NCI-H226 (cell line): ENCODE results near the gene PLD5.
"Not testable (repeated sequence)": the region's sequence is repeated elsewhere in the genome, so short reads cannot be mapped to it uniquely, and the experiment has no call there.

ENCODE experiments used
- DNase-seq: peaks from one replicate; pipeline ENCODE4 v3.0.0-alpha.2; 2015

Gene PLD5

GRCh38 chr1:242477944-242478343, 46.6 kb downstream of the PLD5 start:
- DNase-seq, result no peak

GRCh38 chr1:242470774-242471173, 53.7 kb downstream of the PLD5 start:
- DNase-seq, result no peak

DNA sequence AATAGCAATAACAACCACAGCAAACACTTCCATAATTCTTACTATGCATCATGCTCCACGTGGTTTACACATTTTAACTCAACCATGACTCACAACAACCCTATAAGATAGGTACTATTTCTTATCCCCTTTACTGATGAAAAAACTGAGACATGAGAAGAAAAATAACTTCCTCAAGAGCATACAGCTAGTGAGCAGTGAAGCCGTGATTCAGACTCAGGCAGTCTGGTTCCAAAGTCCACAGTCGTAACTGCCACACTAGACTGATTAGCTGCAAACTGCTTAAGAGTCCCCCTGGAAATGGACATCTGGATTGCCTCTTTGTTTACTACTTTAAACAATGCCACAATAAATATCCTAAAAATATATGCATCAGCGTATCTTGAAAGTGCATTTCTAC, 55.7 kb downstream of the PLD5 start:
- DNase-seq, result no peak

GRCh38 chr1:242467556-242468145, 56.8 kb downstream of the PLD5 start:
- DNase-seq, result peak; percentile 25

- no peak for DNase-seq
These were observed 61.6 kb downstream of the PLD5 start for GRCh38 chr1:242462867-242463266.

DNA sequence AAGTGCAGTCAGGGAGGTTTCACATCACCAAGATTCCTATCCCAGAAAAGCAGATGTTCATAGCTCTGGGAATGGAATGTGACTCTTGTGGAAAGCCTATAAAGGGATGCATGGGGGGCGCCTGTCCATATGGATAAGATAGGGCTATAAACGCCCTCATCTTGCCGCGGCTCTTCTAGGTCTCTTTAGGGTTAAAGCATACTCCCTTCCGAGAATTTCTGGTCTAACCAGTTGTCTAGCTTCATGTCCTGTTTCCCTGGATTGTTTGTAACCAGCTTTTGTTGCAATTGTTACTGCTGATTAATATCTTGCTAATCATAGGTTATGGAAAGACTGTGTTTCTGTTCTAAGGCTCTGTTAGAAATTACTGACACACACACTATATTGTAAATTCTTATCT, 64.8 kb downstream of the PLD5 start:
- DNase-seq, result not testable (repeated sequence)

GRCh38 chr1:242456726-242457269, 67.7 kb downstream of the PLD5 start:
- no peak for DNase-seq

DNA sequence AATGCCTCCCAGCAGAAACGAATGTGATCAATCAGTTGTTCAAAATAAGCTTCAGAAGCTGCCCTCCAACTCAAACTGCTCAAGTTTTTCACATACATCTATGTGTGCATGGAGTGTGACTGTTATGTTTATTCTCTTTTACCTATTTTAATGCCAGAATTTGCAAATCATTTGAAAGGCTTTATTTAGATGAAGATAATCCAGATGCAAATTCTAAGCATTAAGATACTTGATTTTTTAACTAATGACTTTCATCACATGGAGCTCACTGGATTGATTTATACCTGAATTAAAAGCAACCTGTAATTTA, 69.5 kb downstream of the PLD5 start:
- no peak for DNase-seq

- DNase-seq, result peak; percentile 4
These were observed 70.0 kb downstream of the PLD5 start for GRCh38 chr1:242454262-242455051.

DNA sequence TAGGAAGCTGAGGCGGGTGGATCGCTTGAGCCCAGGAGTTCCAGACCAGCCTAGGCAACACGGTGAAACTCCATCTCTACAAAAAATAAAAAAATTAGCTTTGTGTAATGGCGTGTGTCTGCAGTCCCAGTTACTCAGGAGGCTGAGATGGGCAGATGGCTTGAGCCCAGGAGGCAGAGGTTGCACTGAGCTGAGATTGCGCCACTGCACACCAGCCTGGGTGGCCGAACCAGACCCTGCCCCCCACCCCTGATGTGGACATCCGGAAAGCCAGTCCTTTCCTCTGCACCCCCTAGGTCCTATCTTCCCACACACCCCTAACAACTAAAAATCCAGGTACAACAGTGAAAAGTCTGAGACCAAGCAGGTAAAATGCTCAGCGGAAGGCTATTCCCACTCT, 71.9 kb downstream of the PLD5 start:
- no peak for DNase-seq

DNA sequence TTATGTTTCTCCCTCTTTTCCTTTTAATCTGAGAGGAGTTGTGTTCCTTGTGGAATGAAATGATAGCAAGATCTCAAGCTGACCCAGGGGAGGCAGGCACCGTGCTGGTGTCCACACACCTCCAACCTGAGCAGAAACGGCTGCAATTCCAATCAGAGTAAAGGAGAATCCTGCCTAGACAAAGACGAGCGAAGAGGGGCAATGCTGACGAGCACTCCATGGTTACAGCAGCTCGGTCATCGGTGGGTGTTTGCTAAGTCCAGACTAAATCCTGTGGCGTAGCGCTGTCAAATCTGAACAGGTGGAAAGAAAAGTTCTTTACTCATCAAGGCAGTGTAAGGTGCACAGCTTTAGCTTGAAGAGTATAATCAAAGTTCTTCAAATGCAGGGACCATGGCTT, 74.8 kb downstream of the PLD5 start:
- DNase-seq, result no peak

DNA sequence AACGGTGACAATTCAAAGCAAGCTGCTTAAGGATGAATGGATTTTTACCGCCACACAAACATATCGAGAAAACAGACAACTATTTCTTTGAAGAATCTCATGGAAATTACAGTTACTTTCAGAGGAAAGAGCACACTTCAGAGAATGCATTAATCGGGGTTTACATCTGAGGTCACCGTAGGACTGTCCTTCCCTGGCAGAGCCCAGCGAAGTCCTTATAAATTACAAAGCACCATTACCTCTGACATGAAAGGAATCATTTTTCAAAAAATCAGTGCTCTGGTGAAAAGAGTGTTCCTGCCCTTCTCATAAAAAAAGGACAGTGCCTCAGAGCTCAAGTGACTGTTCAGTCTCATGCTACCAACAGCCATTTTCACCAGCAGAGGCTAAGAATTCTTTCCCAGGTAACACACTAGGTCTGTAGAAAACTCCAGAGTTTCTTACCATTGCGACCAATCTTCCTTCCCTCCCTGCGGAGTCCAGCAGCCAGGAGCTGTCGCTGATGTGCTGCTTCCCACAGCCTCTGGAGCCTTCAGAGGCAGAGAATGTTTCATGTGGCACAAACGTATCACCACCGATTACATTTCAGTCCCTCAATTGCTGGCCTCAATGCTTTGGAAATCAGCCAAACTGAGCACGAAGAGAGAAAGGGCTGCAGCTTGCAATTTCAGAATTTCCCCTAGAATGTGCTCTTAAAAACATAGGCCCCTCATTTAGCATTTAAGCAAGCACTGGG, 75.4 kb downstream of the PLD5 start:
- no peak for DNase-seq

DNA sequence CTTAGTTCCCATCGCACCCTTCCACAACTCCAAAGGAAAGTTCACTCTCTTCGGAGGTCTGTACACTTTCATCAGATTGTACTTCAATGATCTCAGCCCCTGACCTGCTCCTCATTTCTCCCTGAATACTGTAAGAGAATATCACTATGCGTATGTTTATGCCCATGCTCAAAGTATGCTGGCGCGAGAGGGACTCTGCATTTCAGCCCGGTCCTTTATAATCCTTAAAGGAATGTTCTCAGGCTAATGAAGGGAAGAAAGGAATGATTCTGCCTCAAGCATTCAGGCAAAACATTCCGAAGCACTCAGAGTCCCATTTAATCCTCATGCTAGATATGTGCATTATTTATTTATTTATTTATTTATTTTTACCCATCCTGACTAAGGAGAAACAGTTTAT, 76.8 kb downstream of the PLD5 start:
- DNase-seq, result no peak

DNA sequence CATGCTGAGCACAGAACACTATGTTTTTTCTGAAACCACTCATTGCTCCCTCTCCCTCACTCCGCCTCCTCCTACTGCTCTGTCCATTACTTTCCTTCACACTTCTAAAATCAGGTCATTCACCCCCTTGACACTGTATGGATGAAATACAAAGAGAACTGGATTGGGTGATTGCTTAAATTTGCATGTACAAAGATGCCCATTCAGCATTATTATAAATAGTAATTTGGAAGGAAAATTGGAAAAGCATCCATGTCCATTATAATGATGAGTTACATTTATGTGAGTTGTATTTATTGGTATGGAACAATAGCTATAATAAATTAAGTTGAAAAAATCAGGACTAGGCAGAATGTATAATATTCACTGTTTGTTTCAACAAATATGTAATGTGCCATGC, 83.7 kb downstream of the PLD5 start:
- no peak for DNase-seq

- no peak for DNase-seq
These were observed 89.3 kb downstream of the PLD5 start for GRCh38 chr1:242435200-242435599.

- no peak for DNase-seq
These were observed 91.9 kb downstream of the PLD5 start for GRCh38 chr1:242432491-242433095.

- no peak for DNase-seq
These were observed 92.7 kb downstream of the PLD5 start for GRCh38 chr1:242431786-242432185.

DNA sequence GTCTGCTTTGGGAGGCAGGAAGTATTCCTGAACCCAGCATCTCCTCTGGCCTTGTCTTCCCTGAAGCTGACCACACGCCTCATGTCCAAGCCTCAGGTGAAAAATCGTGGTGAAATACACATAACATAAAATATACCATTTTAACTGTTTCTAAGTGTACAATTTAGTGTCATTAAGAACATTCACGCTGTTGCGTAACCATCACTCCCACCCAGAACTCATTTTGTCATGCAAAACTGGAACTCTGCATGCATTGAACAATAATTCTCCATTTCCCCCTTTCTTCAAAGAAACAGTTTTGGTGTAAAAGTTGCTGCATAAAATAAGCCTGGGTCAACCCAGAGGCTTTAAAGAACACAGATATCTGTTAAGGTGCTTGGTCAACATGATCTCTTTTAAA, 93.5 kb downstream of the PLD5 start:
- no peak for DNase-seq

GRCh38 chr1:242428399-242429190, 95.9 kb downstream of the PLD5 start:
- DNase-seq, result no peak

DNA sequence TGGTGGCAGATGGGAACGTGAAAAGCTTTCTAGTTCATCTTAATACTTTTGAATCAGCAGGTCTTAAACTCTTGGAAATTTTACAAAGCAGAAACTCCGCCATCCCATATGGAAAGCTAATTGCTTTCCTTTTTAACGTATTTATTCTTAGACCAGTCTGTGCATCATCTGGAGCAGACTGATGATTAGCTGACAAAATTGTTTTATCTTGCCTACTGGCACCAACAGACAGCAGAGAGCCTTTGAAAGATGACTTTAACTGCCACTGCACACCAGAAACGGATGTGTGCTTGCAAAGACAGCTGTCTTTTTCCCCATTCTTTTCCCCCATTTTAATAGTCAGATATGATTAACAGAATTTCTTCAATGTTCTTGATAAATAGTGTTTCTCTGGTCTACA, 97.0 kb downstream of the PLD5 start:
- no peak for DNase-seq

- no peak for DNase-seq
These were observed 98.1 kb downstream of the PLD5 start for GRCh38 chr1:242426271-242426905.

- DNase-seq, result no peak
These were observed 99.3 kb downstream of the PLD5 start for GRCh38 chr1:242425232-242425631.
